PC-9 (cell line): ENCODE measurements around the gene CPLX3. TPM values are rescaled to one million over a fixed set of nuclear protein-coding genes. Genes with fewer than 3 reads are reported as not detected.

ENCODE experiments used
- BruUV-seq: library from RNA; stranded (reverse); fragments of 400-500 nt; replicated peaks from 2 replicates; lab custom pipeline; 2021; lab: Mats Ljungman, UMichigan
- CTCF ChIA-PET: fragments of 300-600 bp; sonication (Branson Sonifier 250); formaldehyde crosslinking; loops from one replicate; lab custom pipeline; 2022; ENCODE audit warnings: antibody characterized with exemption; lab: Charles Lee
- POLR2A ChIA-PET: fragments of 300-600 bp; sonication (Branson Sonifier 250); formaldehyde crosslinking; loops from one replicate; lab custom pipeline; 2022; ENCODE audit warnings: antibody characterized with exemption; ENCODE audit not compliant: unreplicated experiment; lab: Charles Lee
- DNase-seq, 2 experiments: peaks; one replicate each; pipeline versions ENCODE4 v3.0.0 to v3.0.0-alpha.2; 2015 to 2022; ENCODE audit warnings: mixed read lengths in 1 of 2
- H2AFZ ChIP-seq: fragments of 200-600 bp; sonication (generic); 2 replicates; pipeline ENCODE4 v1.8.1; 2017; ENCODE audit warnings: antibody characterized with exemption
- H3F3A ChIP-seq: fragments of 200-600 bp; sonication (generic); 2 replicates; pipeline ENCODE4 v1.8.1; 2017; ENCODE audit warnings: antibody characterized with exemption, mild to moderate bottlenecking, low read depth; ENCODE audit not compliant: insufficient read depth
- H3K27ac ChIP-seq: fragments of 200-600 bp; sonication (generic); 2 replicates; pipeline ENCODE4 v1.6.1; 2016; ENCODE audit warnings: mixed run types
- H3K27me3 ChIP-seq: fragments of 200-600 bp; sonication (generic); 2 replicates; pipeline ENCODE4 v1.6.1; 2016; ENCODE audit warnings: low read depth, mixed run types; ENCODE audit not compliant: insufficient read depth
- H3K36me3 ChIP-seq: fragments of 200-600 bp; sonication (generic); 2 replicates; pipeline ENCODE4 v1.6.1; 2016; ENCODE audit warnings: low read depth, mixed run types
- H3K4me1 ChIP-seq: fragments of 200-600 bp; sonication (generic); replicated peaks from 2 replicates; pipeline ENCODE4 v1.6.1; 2016; ENCODE audit warnings: mixed run types; ENCODE audit not compliant: insufficient read depth
- H3K4me2 ChIP-seq: fragments of 200-600 bp; sonication (generic); 2 replicates; pipeline ENCODE4 v1.6.1; 2017; ENCODE audit warnings: mixed run types
- H3K4me3 ChIP-seq: fragments of 200-600 bp; sonication (generic); 2 replicates; pipeline ENCODE4 v1.6.1; 2016; ENCODE audit warnings: mixed run types
- H3K79me2 ChIP-seq: fragments of 200-600 bp; sonication (generic); 2 replicates; pipeline ENCODE4 v1.6.1; 2017; ENCODE audit warnings: low read depth, mixed run types
- H3K9me2 ChIP-seq: fragments of 200-600 bp; sonication (generic); 2 replicates; pipeline ENCODE4 v1.8.1; 2017; ENCODE audit warnings: mild to moderate bottlenecking; ENCODE audit not compliant: insufficient read depth
- H3K9me3 ChIP-seq: fragments of 200-600 bp; sonication (generic); 2 replicates; pipeline ENCODE4 v1.8.1; 2016; ENCODE audit warnings: low read depth; ENCODE audit not compliant: insufficient read depth
- H4K20me1 ChIP-seq: fragments of 200-600 bp; sonication (generic); 2 replicates; pipeline ENCODE4 v1.8.1; 2017; ENCODE audit not compliant: insufficient read depth
- EZH2 ChIP-seq: fragments of 200-600 bp; sonication (generic); IDR thresholded peaks from 2 replicates; pipeline ENCODE4 v1.8.0; 2017; ENCODE audit warnings: antibody characterized with exemption, low read depth
- intact Hi-C: fragments of 100-400 bp; cut with micrococcal nuclease; formaldehyde crosslinking; loops from one replicate; pipeline ENCODE4 v1.10.0; 2022; ENCODE audit not compliant: unreplicated experiment
- total RNA-seq: library from RNA; stranded (reverse); gene quantifications from 2 replicates; pipeline ENCODE4 v1.2.3, GENCODE V29; 2021
- TF ChIP-seq, protein P1 (sequence below): fragments of 200-600 bp; sonication (generic); conservative IDR thresholded peaks from 2 replicates; pipeline ENCODE4 v1.6.1; 2017; ENCODE audit warnings: mixed run types, antibody characterized with exemption, mild to moderate bottlenecking, moderate library complexity

CPLX3 gene
- total RNA-seq, 1 experiment from 2014 or later, result not detected

DNA sequence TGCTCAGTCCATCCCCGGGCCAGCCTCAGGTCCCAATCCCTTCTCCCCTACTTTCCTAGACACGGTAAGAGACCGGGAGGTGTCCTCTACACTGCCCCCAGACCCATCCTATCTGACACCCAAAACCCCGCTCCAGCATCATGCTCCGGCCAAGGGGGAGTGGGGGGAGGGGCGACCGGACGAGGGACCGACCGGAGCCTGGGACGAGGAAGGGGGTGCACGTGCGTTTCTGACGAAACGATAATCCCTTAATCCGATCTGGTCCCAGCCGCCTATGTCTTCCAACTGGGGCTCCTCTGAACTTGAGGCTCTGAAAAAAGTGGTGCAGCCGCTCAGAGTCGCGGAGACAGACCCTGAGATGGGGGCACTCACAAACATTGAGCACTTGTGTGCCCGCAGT, 494 bp downstream of the CPLX3 start:
- H3K4me2 ChIP-seq, result no peak overlapping the region
- CTCF ChIA-PET, result no interaction called here
- no peak for TF ChIP-seq EZH2
- TF ChIP-seq, protein P1, sequence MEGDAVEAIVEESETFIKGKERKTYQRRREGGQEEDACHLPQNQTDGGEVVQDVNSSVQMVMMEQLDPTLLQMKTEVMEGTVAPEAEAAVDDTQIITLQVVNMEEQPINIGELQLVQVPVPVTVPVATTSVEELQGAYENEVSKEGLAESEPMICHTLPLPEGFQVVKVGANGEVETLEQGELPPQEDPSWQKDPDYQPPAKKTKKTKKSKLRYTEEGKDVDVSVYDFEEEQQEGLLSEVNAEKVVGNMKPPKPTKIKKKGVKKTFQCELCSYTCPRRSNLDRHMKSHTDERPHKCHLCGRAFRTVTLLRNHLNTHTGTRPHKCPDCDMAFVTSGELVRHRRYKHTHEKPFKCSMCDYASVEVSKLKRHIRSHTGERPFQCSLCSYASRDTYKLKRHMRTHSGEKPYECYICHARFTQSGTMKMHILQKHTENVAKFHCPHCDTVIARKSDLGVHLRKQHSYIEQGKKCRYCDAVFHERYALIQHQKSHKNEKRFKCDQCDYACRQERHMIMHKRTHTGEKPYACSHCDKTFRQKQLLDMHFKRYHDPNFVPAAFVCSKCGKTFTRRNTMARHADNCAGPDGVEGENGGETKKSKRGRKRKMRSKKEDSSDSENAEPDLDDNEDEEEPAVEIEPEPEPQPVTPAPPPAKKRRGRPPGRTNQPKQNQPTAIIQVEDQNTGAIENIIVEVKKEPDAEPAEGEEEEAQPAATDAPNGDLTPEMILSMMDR, result no peak

DNA sequence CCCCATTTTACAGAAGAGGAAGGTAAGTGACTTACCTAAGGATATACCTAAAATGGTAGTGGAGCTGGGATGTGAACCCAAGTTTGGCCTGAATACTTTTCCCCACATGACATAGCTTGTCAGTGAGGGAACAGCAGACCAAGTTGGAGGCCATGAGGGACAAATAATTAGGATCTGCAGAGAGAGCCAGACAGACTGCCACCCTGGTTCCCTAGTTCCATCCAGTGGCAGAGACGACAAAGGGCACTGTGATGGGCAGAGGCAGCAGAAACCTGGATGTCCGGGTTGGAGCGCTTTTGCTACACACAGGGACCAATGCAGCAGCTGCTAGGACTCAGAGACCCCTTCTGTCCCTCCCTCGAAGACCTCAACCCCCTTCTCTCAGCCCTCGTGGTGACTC, 1.2 kb downstream of the CPLX3 start:
- H3K9me3 ChIP-seq, result no peaks in the 10 kb centered on the region
- no peaks in the 10 kb centered on the region for H3K27me3 ChIP-seq
- ChIA-PET CTCF (no interaction called here), POLR2A (interaction anchor here (0.8 kb wide), 1 partner anchor 1196 kb away, joined by 5 read pairs; no protein-coding TSS in a partner anchor)
- no peaks in the 10 kb centered on the region for H3K9me2 ChIP-seq
- H3K79me2 ChIP-seq, result no peaks in the 10 kb centered on the region
- H3K27ac ChIP-seq, result no peak overlapping the region
- H3K36me3 ChIP-seq, result no peaks in the 10 kb centered on the region
- no peak overlapping the region for H3K4me3 ChIP-seq
- no peak overlapping the region for H2AFZ ChIP-seq
- H3K4me2 ChIP-seq, result no peak overlapping the region
- H3K4me1 ChIP-seq, result peaks cover 14% of the 10 kb centered on the region
- intact Hi-C loops, result no loop called here
- H4K20me1 ChIP-seq, result no peaks in the 10 kb centered on the region
- BruUV-seq, result no TSS peak
- TF ChIP-seq, protein P1, result no peak
- TF ChIP-seq EZH2, result no peak
- peaks cover 6% of the 10 kb centered on the region; the same call in 1 of the 2 replicates for H3F3A ChIP-seq
- no peak for DNase-seq

More for the DNA sequence above, 494 bp downstream of the CPLX3 start:
- no TSS peak for BruUV-seq
- Histone ChIP-seq H3K27me3 (no peaks in the 10 kb centered on the region), H2AFZ (no peak overlapping the region), H3K36me3 (no peaks in the 10 kb centered on the region), H3F3A (peaks cover 6% of the 10 kb centered on the region; the same call in 1 of the 2 replicates), H3K27ac (no peak overlapping the region), H3K4me3 (no peak overlapping the region), H3K4me1 (peaks cover 13% of the 10 kb centered on the region), H4K20me1 (no peaks in the 10 kb centered on the region), H3K9me2 (no peaks in the 10 kb centered on the region), H3K79me2 (no peaks in the 10 kb centered on the region), H3K9me3 (no peaks in the 10 kb centered on the region)
- intact Hi-C loops, result no loop called here
- no peak for DNase-seq
- POLR2A ChIA-PET, result no interaction called here

DNA sequence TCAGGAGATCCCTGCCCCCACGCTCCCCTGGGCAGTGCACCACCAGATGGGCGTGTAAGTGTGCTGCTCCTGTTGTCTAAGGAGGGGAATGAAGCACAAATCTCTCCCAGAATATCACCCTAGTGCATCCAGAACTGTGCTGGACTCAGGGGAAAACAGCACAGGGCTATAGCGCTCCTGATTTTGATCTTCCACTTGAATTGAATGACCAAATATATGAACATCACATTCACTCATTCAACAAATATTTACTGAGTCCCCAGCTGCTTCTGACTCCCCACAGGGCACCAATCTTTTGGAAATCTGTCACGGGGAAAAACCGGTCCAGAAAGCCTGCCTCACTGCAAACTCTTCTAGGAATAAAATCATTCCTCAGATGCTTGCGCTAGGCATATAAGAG, 2.4 kb downstream of the CPLX3 start:
- no peak for TF ChIP-seq EZH2
- TF ChIP-seq, protein P1, result no peak

More for the DNA sequence above, 2.4 kb downstream of the CPLX3 start:
- Histone ChIP-seq H3K27ac (no peak overlapping the region), H3K4me1 (peaks cover 14% of the 10 kb centered on the region), H3K4me2 (no peak overlapping the region), H3K79me2 (no peaks in the 10 kb centered on the region), H3K36me3 (no peaks in the 10 kb centered on the region), H2AFZ (no peak overlapping the region), H3K27me3 (no peaks in the 10 kb centered on the region), H3F3A (peaks cover 6% of the 10 kb centered on the region; the same call in 1 of the 2 replicates), H3K9me2 (no peaks in the 10 kb centered on the region), H3K9me3 (no peaks in the 10 kb centered on the region), H4K20me1 (no peaks in the 10 kb centered on the region), H3K4me3 (no peak overlapping the region)
- ChIA-PET CTCF (no interaction called here), POLR2A (no interaction called here)
- DNase-seq, result peak in 1 of 2 experiments; percentile 57
- no TSS peak for BruUV-seq
- intact Hi-C loops, result no loop called here
